ENCODE results near the gene SMO.
"Not testable (repeated sequence)": the region's sequence is repeated elsewhere in the genome, so short reads cannot be mapped to it uniquely, and the experiment has no call there.

SMO gene

GRCh38 chr7:129240119-129240820 is 51.8 kb downstream of the SMO start:
- DNase-seq (ENCODE audit: low spot score): no peak

- no peak for DNase-seq (ENCODE audit: low spot score)
Observed at GRCh38 chr7:129244220-129244619, 55.8 kb downstream of the SMO start.

GRCh38 chr7:129245533-129245932 is 57.1 kb downstream of the SMO start:
- DNase-seq (ENCODE audit: low spot score): no peak

- no peak for DNase-seq (ENCODE audit: low spot score)
Observed at GRCh38 chr7:129247087-129247486, 58.7 kb downstream of the SMO start.

- no peak for DNase-seq (ENCODE audit: low spot score)
Observed at GRCh38 chr7:129252128-129252527, 63.7 kb downstream of the SMO start.

- not testable (repeated sequence) for DNase-seq (ENCODE audit: low spot score)
Observed at GRCh38 chr7:129252603-129253002, 64.2 kb downstream of the SMO start.

GRCh38 chr7:129255800-129256199 is 67.4 kb downstream of the SMO start:
- no peak for DNase-seq (ENCODE audit: low spot score)

- DNase-seq (ENCODE audit: low spot score): no peak
Observed at GRCh38 chr7:129256221-129256620, 67.8 kb downstream of the SMO start.

GRCh38 chr7:129257168-129257567 is 68.7 kb downstream of the SMO start:
- DNase-seq (ENCODE audit: low spot score): no peak

- DNase-seq (ENCODE audit: low spot score): no peak
Observed at GRCh38 chr7:129258649-129259389, 70.4 kb downstream of the SMO start.

- DNase-seq (ENCODE audit: low spot score): no peak
Observed at GRCh38 chr7:129262324-129262723, 73.9 kb downstream of the SMO start.
